ENCODE measurements around the gene KIRREL1.

Gene KIRREL1

GRCh38 chr1:157961805-157962762, 31.4 kb upstream of the KIRREL1 start:
- H3K27me3 ChIP-seq (ENCODE audit: control insufficient read depth, insufficient read depth, low read length) = no peaks in the 10 kb centered on the region
- no peaks in the 10 kb centered on the region for H3K36me3 ChIP-seq (ENCODE audit: control insufficient read depth, insufficient read depth, low read length)
- H3K4me1 ChIP-seq (ENCODE audit: control insufficient read depth, insufficient read depth, low read length) = peaks cover 3% of the 10 kb centered on the region
- H3K4me3 ChIP-seq (ENCODE audit: low read length) = no peak overlapping the region
- H3K27ac ChIP-seq (ENCODE audit: low read depth, low read length) = no peak overlapping the region
- no peak overlapping the region for H3K9ac ChIP-seq (ENCODE audit: low read length)

GRCh38 chr1:157963713-157964112, 29.7 kb upstream of the KIRREL1 start:
- H3K9ac ChIP-seq (ENCODE audit: low read length) = no peak overlapping the region
- no peaks in the 10 kb centered on the region for H3K27me3 ChIP-seq (ENCODE audit: control insufficient read depth, insufficient read depth, low read length)
- no peaks in the 10 kb centered on the region for H3K36me3 ChIP-seq (ENCODE audit: control insufficient read depth, insufficient read depth, low read length)
- H3K4me3 ChIP-seq (ENCODE audit: low read length) = no peak overlapping the region
- no peak overlapping the region for H3K27ac ChIP-seq (ENCODE audit: low read depth, low read length)
- peaks cover 3% of the 10 kb centered on the region for H3K4me1 ChIP-seq (ENCODE audit: control insufficient read depth, insufficient read depth, low read length)

GRCh38 chr1:157965584-157965983, 27.9 kb upstream of the KIRREL1 start:
- Histone ChIP-seq H3K36me3 (ENCODE audit: control insufficient read depth, insufficient read depth, low read length) (no peaks in the 10 kb centered on the region), H3K27me3 (ENCODE audit: control insufficient read depth, insufficient read depth, low read length) (peaks cover 2% of the 10 kb centered on the region), H3K4me1 (ENCODE audit: control insufficient read depth, insufficient read depth, low read length) (peaks cover 3% of the 10 kb centered on the region), H3K9ac (ENCODE audit: low read length) (no peak overlapping the region), H3K27ac (ENCODE audit: low read depth, low read length) (no peak overlapping the region), H3K4me3 (ENCODE audit: low read length) (no peak overlapping the region)

- H3K27ac ChIP-seq (ENCODE audit: low read depth, low read length) = no peak overlapping the region
- no peak overlapping the region for H3K9ac ChIP-seq (ENCODE audit: low read length)
Observed at GRCh38 chr1:157966031-157966537, 27.4 kb upstream of the KIRREL1 start.

GRCh38 chr1:157967205-157967604, 26.2 kb upstream of the KIRREL1 start:
- Histone ChIP-seq H3K27ac (ENCODE audit: low read depth, low read length) (no peak overlapping the region), H3K9ac (ENCODE audit: low read length) (no peak overlapping the region), H3K4me1 (ENCODE audit: control insufficient read depth, insufficient read depth, low read length) (peaks cover 3% of the 10 kb centered on the region), H3K4me3 (ENCODE audit: low read length) (no peak overlapping the region), H3K36me3 (ENCODE audit: control insufficient read depth, insufficient read depth, low read length) (no peaks in the 10 kb centered on the region), H3K27me3 (ENCODE audit: control insufficient read depth, insufficient read depth, low read length) (peaks cover 2% of the 10 kb centered on the region)

More at GRCh38 chr1:157966031-157966537, 27.4 kb upstream of the KIRREL1 start:
- H3K4me1 ChIP-seq (ENCODE audit: control insufficient read depth, insufficient read depth, low read length) = peaks cover 3% of the 10 kb centered on the region
- H3K27me3 ChIP-seq (ENCODE audit: control insufficient read depth, insufficient read depth, low read length) = peaks cover 2% of the 10 kb centered on the region
- H3K36me3 ChIP-seq (ENCODE audit: control insufficient read depth, insufficient read depth, low read length) = no peaks in the 10 kb centered on the region
- no peak overlapping the region for H3K4me3 ChIP-seq (ENCODE audit: low read length)

- no peak overlapping the region for H3K9ac ChIP-seq (ENCODE audit: low read length)
- peaks cover 2% of the 10 kb centered on the region for H3K27me3 ChIP-seq (ENCODE audit: control insufficient read depth, insufficient read depth, low read length)
- H3K4me3 ChIP-seq (ENCODE audit: low read length) = no peak overlapping the region
- peaks cover 3% of the 10 kb centered on the region for H3K4me1 ChIP-seq (ENCODE audit: control insufficient read depth, insufficient read depth, low read length)
- H3K36me3 ChIP-seq (ENCODE audit: control insufficient read depth, insufficient read depth, low read length) = no peaks in the 10 kb centered on the region
- H3K27ac ChIP-seq (ENCODE audit: low read depth, low read length) = no peak overlapping the region
Observed at GRCh38 chr1:157968508-157968907, 24.9 kb upstream of the KIRREL1 start.

GRCh38 chr1:157968946-157969345, 24.5 kb upstream of the KIRREL1 start:
- no peaks in the 10 kb centered on the region for H3K36me3 ChIP-seq (ENCODE audit: control insufficient read depth, insufficient read depth, low read length)
- H3K27me3 ChIP-seq (ENCODE audit: control insufficient read depth, insufficient read depth, low read length) = peaks cover 2% of the 10 kb centered on the region
- no peak overlapping the region for H3K9ac ChIP-seq (ENCODE audit: low read length)
- no peak overlapping the region for H3K4me3 ChIP-seq (ENCODE audit: low read length)
- H3K27ac ChIP-seq (ENCODE audit: low read depth, low read length) = no peak overlapping the region
- H3K4me1 ChIP-seq (ENCODE audit: control insufficient read depth, insufficient read depth, low read length) = peaks cover 3% of the 10 kb centered on the region

GRCh38 chr1:157969697-157970485, 23.6 kb upstream of the KIRREL1 start:
- Histone ChIP-seq H3K27me3 (ENCODE audit: control insufficient read depth, insufficient read depth, low read length) (peaks cover 2% of the 10 kb centered on the region), H3K4me1 (ENCODE audit: control insufficient read depth, insufficient read depth, low read length) (peaks cover 3% of the 10 kb centered on the region), H3K36me3 (ENCODE audit: control insufficient read depth, insufficient read depth, low read length) (no peaks in the 10 kb centered on the region), H3K9ac (ENCODE audit: low read length) (no peak overlapping the region), H3K4me3 (ENCODE audit: low read length) (no peak overlapping the region), H3K27ac (ENCODE audit: low read depth, low read length) (no peak overlapping the region)

GRCh38 chr1:157971769-157972168, 21.7 kb upstream of the KIRREL1 start:
- no peak overlapping the region for H3K4me3 ChIP-seq (ENCODE audit: low read length)
- H3K9ac ChIP-seq (ENCODE audit: low read length) = no peak overlapping the region
- no peaks in the 10 kb centered on the region for H3K4me1 ChIP-seq (ENCODE audit: control insufficient read depth, insufficient read depth, low read length)
- H3K27me3 ChIP-seq (ENCODE audit: control insufficient read depth, insufficient read depth, low read length) = peaks cover 2% of the 10 kb centered on the region
- H3K27ac ChIP-seq (ENCODE audit: low read depth, low read length) = no peak overlapping the region
- no peaks in the 10 kb centered on the region for H3K36me3 ChIP-seq (ENCODE audit: control insufficient read depth, insufficient read depth, low read length)

- Histone ChIP-seq H3K27ac (ENCODE audit: low read depth, low read length) (no peak overlapping the region), H3K4me3 (ENCODE audit: low read length) (no peak overlapping the region), H3K4me1 (ENCODE audit: control insufficient read depth, insufficient read depth, low read length) (no peaks in the 10 kb centered on the region), H3K27me3 (ENCODE audit: control insufficient read depth, insufficient read depth, low read length) (peaks cover 4% of the 10 kb centered on the region), H3K9ac (ENCODE audit: low read length) (no peak overlapping the region), H3K36me3 (ENCODE audit: control insufficient read depth, insufficient read depth, low read length) (no peaks in the 10 kb centered on the region)
Observed at GRCh38 chr1:157975228-157975950, 18.1 kb upstream of the KIRREL1 start.

GRCh38 chr1:157976888-157977287, 16.6 kb upstream of the KIRREL1 start:
- H3K9ac ChIP-seq (ENCODE audit: low read length) = no peak overlapping the region
- H3K4me3 ChIP-seq (ENCODE audit: low read length) = no peak overlapping the region
- no peak overlapping the region for H3K27ac ChIP-seq (ENCODE audit: low read depth, low read length)
- H3K4me1 ChIP-seq (ENCODE audit: control insufficient read depth, insufficient read depth, low read length) = no peaks in the 10 kb centered on the region
- H3K27me3 ChIP-seq (ENCODE audit: control insufficient read depth, insufficient read depth, low read length) = peaks cover 3% of the 10 kb centered on the region
- H3K36me3 ChIP-seq (ENCODE audit: control insufficient read depth, insufficient read depth, low read length) = no peaks in the 10 kb centered on the region
